Fibroblast of peridontal ligament (primary cell): ENCODE results near the gene GOLGA6L22.
"Not testable (repeated sequence)": the region's sequence is repeated elsewhere in the genome, so short reads cannot be mapped to it uniquely, and the experiment has no call there.

Source experiments
- DNase-seq: peaks from one replicate; pipeline ENCODE4 v3.0.0-alpha.2; 2010; ENCODE audit errors: extremely low read depth

The GOLGA6L22 gene

DNA sequence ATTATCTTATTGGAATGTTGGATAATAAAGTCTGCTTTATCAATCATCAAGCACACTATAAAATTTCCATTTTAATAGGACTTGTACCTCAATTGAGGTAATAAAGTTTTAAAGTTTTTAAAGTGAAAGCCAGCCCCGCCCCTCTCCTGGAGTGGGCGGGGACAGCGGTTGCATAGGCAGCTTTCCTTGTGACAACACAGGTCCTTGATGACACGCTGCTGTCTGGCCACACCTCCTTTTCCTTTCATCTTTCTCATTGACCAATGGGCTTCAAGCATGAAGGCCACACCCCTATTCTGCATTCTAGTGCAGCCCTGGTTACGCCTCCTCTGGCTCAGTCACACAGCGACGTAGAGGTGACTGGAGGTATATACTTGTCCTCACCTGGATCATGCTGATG, at the start of gene GOLGA6L22:
TSS of gene GOLGA6L22 (plus strand) at position 301 of the 400 bp plus-strand sequence. CDS start at position 392, 91 bp downstream.
- not testable (repeated sequence) for DNase-seq

GRCh38 chr15:22417288-22417687, 41.4 kb upstream of the GOLGA6L22 start:
- DNase-seq = not testable (repeated sequence)

DNA sequence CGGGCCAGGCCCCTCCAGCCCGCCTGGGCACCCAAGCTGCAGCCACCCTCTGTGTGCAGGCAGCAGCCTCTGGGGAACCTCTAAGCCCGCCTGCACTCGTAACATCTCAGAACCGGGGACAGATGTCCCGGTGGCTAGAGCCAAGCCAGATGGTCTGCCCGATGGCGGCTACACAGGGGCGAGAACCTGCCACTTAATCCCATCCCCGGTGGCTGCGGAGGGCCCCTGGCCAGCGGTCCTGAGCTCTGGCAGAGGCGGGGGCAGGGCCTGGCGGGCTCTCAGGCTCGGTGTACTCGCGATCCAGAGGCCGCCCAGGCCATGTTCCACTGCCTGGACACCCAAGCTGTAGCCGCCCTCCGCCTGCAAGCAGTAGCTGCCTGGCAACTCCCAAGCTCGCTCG, 40.9 kb upstream of the GOLGA6L22 start:
- not testable (repeated sequence) for DNase-seq

DNA sequence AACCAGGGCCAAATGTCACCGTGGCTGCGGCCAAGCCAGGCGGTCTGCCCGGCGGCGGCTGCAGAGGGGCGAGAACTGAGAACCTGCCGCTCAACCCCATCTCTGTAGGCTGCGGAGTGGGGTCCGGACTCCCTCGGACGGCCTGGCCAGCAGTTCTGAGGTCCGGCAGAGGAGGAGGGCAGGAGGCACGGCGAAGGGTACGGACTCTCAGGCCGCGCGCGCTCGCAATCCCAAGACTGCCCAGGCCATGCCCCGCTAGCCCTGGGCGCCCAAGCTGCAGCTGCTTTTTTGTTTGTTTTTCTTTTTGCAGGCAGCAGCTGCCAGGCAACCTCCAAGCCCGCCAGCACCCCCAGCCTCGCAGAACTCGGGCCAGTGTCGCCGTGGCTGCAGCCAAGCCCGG, 40.5 kb upstream of the GOLGA6L22 start:
- DNase-seq = not testable (repeated sequence)

- DNase-seq = not testable (repeated sequence)
These were observed 40.0 kb upstream of the GOLGA6L22 start for GRCh38 chr15:22418666-22419065.

GRCh38 chr15:22420340-22420739, 38.4 kb upstream of the GOLGA6L22 start:
- DNase-seq = not testable (repeated sequence)

GRCh38 chr15:22429426-22429825, 29.3 kb upstream of the GOLGA6L22 start:
- not testable (repeated sequence) for DNase-seq

- DNase-seq = not testable (repeated sequence)
These were observed 27.0 kb upstream of the GOLGA6L22 start for GRCh38 chr15:22431687-22432086.

GRCh38 chr15:22494490-22495113, 35.9 kb downstream of the GOLGA6L22 start:
- DNase-seq = not testable (repeated sequence)

- DNase-seq = not testable (repeated sequence)
These were observed 38.5 kb downstream of the GOLGA6L22 start for GRCh38 chr15:22497200-22497599.

DNA sequence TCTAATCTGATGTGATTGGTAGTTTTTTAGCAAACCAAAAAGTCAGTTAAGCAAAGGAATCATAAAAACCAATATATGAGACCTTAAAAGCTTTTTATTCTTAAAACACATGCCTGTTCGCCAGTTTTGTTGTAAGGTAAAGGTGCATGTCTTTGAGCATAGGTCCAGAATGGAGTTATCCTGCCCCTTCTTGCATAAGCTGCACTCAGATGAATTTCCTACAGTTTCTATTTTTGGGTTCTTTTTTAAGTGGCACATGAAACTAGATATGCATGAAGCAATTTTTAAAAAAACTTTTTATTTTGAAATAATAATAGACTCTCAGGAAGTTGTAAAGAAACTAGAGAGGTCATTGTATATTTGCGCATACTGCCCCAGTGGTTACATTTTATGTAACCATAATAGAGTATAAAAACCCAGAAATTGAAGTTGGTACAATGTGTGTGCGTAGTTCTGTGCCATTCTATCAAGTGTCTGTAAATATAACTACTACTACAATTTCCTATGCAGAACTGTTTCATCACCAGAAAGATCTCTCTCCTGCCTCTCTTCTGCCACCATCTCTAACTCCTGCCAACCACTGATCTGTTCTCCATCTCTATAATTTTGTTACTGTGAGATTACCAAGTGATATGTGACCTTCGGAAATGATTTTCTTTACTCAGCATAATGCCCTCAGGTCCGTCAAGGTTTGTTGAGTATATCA, 39.7 kb downstream of the GOLGA6L22 start:
- DNase-seq = not testable (repeated sequence)

DNA sequence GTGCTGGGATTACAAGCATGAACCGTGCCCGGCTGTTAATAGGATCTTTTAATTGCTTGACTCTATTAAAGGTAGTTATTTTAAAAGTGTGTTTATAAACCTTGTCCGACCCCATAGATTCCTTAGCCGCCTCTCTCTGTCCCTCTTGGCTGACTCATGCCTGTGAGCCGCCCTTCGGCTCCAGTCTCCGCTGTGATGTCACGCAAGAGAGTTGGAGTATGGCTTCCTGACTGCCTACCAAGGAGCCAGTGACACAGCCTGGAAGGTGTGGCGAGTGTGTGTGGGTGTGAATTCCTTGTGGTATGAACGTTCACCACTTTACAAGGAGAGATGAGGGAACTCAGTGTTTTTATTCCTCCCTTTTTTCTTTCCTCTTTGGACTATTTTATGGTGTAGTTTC, 43.6 kb downstream of the GOLGA6L22 start:
- not testable (repeated sequence) for DNase-seq

DNA sequence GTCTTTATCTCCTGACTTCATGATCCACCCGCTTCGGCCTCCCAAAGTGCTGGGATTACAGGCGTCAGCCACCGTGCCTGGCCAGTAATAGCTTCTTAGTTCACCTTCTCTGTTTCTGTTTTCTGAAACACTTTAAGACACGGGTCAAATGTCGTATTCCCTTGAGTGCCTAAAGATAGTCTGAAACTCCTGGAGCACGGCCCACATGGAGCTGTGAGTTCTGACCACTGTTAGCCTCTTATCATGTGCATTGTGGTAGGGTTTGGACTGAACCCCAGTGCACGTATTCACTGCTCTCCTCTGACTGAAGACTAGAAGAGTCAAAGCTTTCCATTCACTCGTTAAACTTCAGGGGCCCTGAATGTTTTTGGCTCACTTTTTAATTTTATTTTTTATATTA, 48.3 kb downstream of the GOLGA6L22 start:
- DNase-seq = not testable (repeated sequence)

GRCh38 chr15:22516140-22516539, 57.4 kb downstream of the GOLGA6L22 start:
- DNase-seq = not testable (repeated sequence)
